Adrenal gland (tissue), 12 donors: Measurements from ENCODE around the gene ATG4B. TPM values are rescaled to one million over a fixed set of nuclear protein-coding genes. Genes with fewer than 3 reads are reported as not detected.

Experiments used
- DNase-seq, 7 donors: peaks; one replicate each; pipeline ENCODE4 v3.0.0-alpha.2; 2019 to 2020
- H3K27ac ChIP-seq, 5 donors: fragments of 200-600 bp; sonication (generic) in 4 of 5; 1 replicate in 3 of 5; 2 replicates in 2 of 5; pipeline versions ENCODE4 v1.5.1 to v1.8.0; 2016 to 2020; ENCODE audit warnings: mild to moderate bottlenecking in 1 of 5
- H3K27me3 ChIP-seq: fragments of 200-600 bp; 2 replicates; pipeline ENCODE4 v1.8.0; 2021
- H3K36me3 ChIP-seq, 2 donors: fragments of 200-600 bp; replicated peaks in 1 of 2; 1 replicate in 1 of 2; 2 replicates in 1 of 2; pipeline versions ENCODE4 v1.5.1 to v1.8.0; 2018 to 2022
- H3K4me1 ChIP-seq, 2 donors: fragments of 200-600 bp; replicated peaks in 1 of 2; 1 replicate in 1 of 2; 2 replicates in 1 of 2; pipeline versions ENCODE4 v1.5.1 to v1.8.0; 2018 to 2021
- H3K4me3 ChIP-seq, 4 donors: fragments of 200-600 bp; sonication (generic) in 3 of 4; one replicate each; pipeline ENCODE4 v1.5.1; 2016 to 2018
- H3K9me3 ChIP-seq, 3 donors: fragments of 200-600 bp; sonication (generic) in 1 of 3; replicated peaks in 1 of 3; 1 replicate in 2 of 3; 2 replicates in 1 of 3; pipeline versions ENCODE4 v1.5.1 to v1.8.0; 2016 to 2021
- POLR2A ChIP-seq, 2 donors: fragments of 450-650 bp; IDR thresholded peaks; one replicate each; pipeline ENCODE4 v1.6.1; 2017; ENCODE audit warnings: antibody characterized with exemption in 2 of 2, mild to moderate bottlenecking in 2 of 2, moderate library complexity in 1 of 2
- WGBS, 4 donors: extraction: QIAGEN DNeasy Blood & Tissue Kit in 2 of 4; methylation state at CpG; one replicate each; pipeline versions ENCODE4 v1.1.5 to v1.1.7; 2013 to 2017; 5-methylcytosine and 5-hydroxymethylcytosine counted together
- intact Hi-C, 2 donors: fragments of 100-400 bp; cut with DNase I; formaldehyde crosslinking; loops; one replicate each; pipeline versions ENCODE4 v1.14.1 to v1.15.0; 2022 to 2023
- polyA plus RNA-seq, 3 donors: library from polyadenylated mRNA; stranded (reverse); fragments of 200-250 nt in 2 of 3; fragments of 350-450 nt in 1 of 3; fragmentation: Illumina TruSeq in 1 of 3; extraction: RNeasy Lipid Tissue Mini Kit (QIAGEN cat#74804) in 1 of 3; gene quantifications; one replicate each; pipeline ENCODE4 v1.2.3, GENCODE V29; 2013 to 2014
- total RNA-seq, 9 donors: library from RNA; depleted of rRNA in 4 of 9; stranded (reverse); fragments of >200 nt in 4 of 9; fragments of 120-200 nt in 1 of 9; fragmentation: NEBNext Ultra II Directional in 1 of 9; extraction: Animal tissue kit (Norgen Biotek cat#: 25700) in 1 of 9; gene quantifications; one replicate each; pipeline versions ENCODE4 v1.1.0 to v1.2.4, GENCODE V29; 2013 to 2023
- TF ChIP-seq, protein P1 (sequence below), 6 experiments: fragments of 450-650 bp in 4 of 6; fragments of 200-600 bp in 2 of 6; sonication (generic) in 1 of 6; IDR thresholded peaks; 1 replicate in 5 of 6; 2 replicates in 1 of 6; pipeline versions ENCODE4 v1.5.1 to v1.8.0; 2016 to 2021; ENCODE audit warnings: antibody characterized with exemption in 6 of 6, mild to moderate bottlenecking in 2 of 6, moderate library complexity in 1 of 6
- donor health status: healthy with polysubstance abuse.
- donor health status: Bipolar disorder and iron deficiency.
- donor health status: DM: yes; HTN: yes; CAD: no.
- donor health status: DM: no; HTN: no; CAD: no.
- donor health status: DM: no; HTN: no; CAD: no.
- donor health status: DM: yes; HTN: yes; CAD: no.

The ATG4B gene
- total and polyA plus RNA-seq, 12 donors, result 37.3 to 167 (median 60.2) TPM

DNA sequence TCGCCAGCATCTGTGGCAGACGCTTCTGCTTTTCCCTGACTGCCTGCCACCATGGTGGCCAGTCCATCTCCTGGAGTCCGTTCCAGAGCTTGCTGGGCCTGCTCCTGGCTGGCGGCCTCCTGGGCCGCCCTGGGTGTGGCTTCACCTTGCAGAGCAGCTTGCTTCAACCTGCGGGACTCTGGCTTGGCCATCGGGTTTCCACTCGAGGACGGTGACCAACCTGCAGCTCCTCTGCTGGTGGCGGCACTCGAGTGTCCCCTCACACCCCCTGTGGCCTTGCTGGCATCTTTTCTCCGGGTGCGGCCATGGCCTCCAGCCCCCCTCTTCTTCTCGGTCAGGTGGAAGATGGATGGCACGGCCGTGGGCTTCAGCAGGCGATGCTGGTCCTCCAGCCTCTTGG, 3.9 kb upstream of the ATG4B start:
- TF ChIP-seq POLR2A (IDR thresholded peaks at IDR 0.05), result no peak
- TF ChIP-seq, protein P1, sequence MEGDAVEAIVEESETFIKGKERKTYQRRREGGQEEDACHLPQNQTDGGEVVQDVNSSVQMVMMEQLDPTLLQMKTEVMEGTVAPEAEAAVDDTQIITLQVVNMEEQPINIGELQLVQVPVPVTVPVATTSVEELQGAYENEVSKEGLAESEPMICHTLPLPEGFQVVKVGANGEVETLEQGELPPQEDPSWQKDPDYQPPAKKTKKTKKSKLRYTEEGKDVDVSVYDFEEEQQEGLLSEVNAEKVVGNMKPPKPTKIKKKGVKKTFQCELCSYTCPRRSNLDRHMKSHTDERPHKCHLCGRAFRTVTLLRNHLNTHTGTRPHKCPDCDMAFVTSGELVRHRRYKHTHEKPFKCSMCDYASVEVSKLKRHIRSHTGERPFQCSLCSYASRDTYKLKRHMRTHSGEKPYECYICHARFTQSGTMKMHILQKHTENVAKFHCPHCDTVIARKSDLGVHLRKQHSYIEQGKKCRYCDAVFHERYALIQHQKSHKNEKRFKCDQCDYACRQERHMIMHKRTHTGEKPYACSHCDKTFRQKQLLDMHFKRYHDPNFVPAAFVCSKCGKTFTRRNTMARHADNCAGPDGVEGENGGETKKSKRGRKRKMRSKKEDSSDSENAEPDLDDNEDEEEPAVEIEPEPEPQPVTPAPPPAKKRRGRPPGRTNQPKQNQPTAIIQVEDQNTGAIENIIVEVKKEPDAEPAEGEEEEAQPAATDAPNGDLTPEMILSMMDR (IDR thresholded peaks at IDR 0.05), result no peak
- Histone ChIP-seq H3K4me1 (peaks cover 11 to 21% of the 10 kb centered on the region in 2 donors), H3K27ac (no peak overlapping the region), H3K36me3 (peaks cover 0 to 22% of the 10 kb centered on the region in 2 donors), H3K4me3 (no peak overlapping the region), H3K9me3 (no peaks in the 10 kb centered on the region), H3K27me3 (no peaks in the 10 kb centered on the region)
- 88 to 98% (median 90%) methylated on average over 10 to 17 of the region's 17 CpGs for WGBS, 4 donors
- no peak for DNase-seq
- intact Hi-C loops, result no loop called here

- Histone ChIP-seq H3K4me3 (peak overlapping the region in 2 of 4 donors; percentile 43 to 95), H3K27ac (peak overlapping the region in 4 of 5 donors; percentile 81 to 100 (median 99)), H3K27me3 (no peaks in the 10 kb centered on the region), H3K9me3 (no peaks in the 10 kb centered on the region), H3K4me1 (peaks cover 16 to 34% of the 10 kb centered on the region in 2 donors), H3K36me3 (peaks cover 0 to 22% of the 10 kb centered on the region in 2 donors)
- no peak for TF ChIP-seq POLR2A (IDR thresholded peaks at IDR 0.05)
- TF ChIP-seq, protein P1 (IDR thresholded peaks at IDR 0.05), result no peak
- intact Hi-C loops, result no loop called here
- peak in 1 of 7 donors; percentile 11 for DNase-seq
- 17 to 23% (median 21%) methylated on average over 6 of the region's 6 CpGs for WGBS, 4 donors
Observed at GRCh38 chr2:241635756-241636155, 1.7 kb upstream of the ATG4B start.

DNA sequence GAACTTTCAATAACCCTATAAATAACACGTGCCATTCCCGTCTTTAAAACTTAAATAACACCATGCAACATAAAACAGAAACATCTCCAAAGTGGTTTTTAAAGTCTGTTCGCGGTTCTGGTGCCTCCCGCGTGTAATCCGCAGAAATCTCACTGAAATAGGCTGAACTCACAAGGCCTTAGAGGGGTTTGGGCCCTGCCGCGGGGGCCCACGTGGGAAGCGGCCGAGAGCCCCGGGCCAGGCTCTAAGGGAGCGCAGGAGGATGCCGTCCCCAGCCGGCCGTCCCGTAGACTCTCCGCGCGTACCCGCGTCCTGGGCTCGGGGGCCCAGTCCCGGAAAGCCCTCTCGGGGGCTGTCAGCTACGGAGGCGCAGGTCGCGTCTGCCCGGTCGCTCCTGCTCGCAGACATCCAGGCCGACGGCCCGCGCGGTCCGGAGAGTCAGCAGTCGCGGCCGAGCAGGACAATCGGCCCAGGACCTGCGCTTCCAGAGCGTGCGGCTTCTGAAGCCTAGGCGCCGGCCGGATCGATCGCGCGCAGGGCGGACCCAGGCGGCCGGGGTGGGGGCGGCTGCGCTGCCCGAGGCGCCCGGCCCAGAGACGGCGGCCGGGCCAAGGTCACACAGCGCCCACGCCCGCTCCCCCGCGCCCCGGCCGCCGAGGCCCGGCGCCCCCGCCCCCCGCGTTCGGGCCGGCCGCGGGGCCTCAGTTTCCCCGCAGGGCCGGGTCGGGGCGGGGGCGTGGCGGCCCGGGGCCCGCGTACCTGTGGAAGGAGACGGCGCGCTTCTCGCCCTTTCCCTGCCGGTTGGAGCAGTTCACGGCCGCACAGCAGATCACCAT, 1.1 kb upstream of the ATG4B start:
- Histone ChIP-seq H3K9me3 (no peaks in the 10 kb centered on the region), H3K4me3 (peak overlapping the region; percentile 16 to 99 (median 62)), H3K4me1 (peaks cover 16 to 34% of the 10 kb centered on the region in 2 donors), H3K27me3 (no peaks in the 10 kb centered on the region), H3K36me3 (peaks cover 0 to 22% of the 10 kb centered on the region in 2 donors), H3K27ac (peak overlapping the region in 4 of 5 donors; percentile 81 to 100 (median 99))
- 0 to 1% (median 0%) methylated on average over 7 to 97 of the region's 97 CpGs for WGBS, 4 donors
- intact Hi-C loops, result no loop called here
- DNase-seq, result peak; percentile 46 to 64 (median 56)
- TF ChIP-seq, protein P1 (IDR thresholded peaks at IDR 0.05), result no peak
- TF ChIP-seq POLR2A (IDR thresholded peaks at IDR 0.05), result peak in 1 of 2 donors; percentile 37

DNA sequence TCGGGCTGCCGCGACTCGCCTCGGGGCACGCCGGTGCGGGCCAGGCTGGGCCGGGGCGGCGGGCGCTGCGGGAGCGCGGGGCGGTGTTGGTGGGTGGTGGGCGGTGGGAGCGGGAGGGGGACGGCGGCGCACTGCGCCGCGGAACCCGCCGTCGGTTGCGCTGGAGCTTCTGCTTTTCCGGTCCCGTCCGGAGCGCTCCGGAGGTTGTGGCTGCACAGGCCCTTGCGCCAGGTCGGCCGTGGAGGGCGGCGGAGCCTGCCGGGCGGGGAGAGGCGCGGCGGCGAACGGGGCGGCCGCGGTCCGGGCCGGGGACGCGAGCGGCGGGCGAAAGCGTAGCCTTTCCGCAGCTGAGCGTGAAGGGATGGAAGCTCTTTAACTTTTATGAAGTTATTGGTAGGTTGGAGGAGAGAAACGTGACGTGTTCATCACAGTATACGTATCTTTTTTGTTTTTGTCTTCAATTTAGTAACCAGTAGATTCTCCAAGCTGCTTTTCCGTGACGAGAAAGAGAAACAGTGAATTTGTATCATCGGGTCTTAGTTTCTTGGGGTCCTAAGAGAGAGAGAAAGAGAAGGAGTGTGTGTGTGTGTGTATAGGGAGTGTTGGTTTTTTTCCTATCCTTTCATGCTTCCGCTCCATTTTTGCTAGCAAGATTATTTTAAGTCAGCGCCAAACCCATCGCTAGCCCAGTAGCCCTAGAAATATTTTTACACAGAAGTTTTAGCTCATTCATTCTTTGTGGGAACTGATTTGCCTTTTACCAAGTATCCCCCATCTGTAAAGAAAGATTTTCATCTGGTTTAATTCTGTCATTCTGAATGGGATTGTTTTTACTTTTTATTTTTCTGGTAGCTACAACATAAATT, 535 bp downstream of the ATG4B start:
- 1 to 3% (median 1%) methylated on average over 22 to 67 of the region's 67 CpGs for WGBS, 4 donors
- no peaks in the 10 kb centered on the region for H3K27me3 ChIP-seq
- no peaks in the 10 kb centered on the region for H3K9me3 ChIP-seq
- peak overlapping the region; percentile 95 to 100 (median 99) for H3K27ac ChIP-seq
- H3K4me3 ChIP-seq, result peak overlapping the region; percentile 64 to 99 (median 86)
- intact Hi-C loops, result no loop called here
- no peak for TF ChIP-seq POLR2A (IDR thresholded peaks at IDR 0.05)
- TF ChIP-seq, protein P1 (IDR thresholded peaks at IDR 0.05), result no peak
- DNase-seq, result peak in 2 of 7 donors; percentile 34 to 38
- peaks cover 16 to 34% of the 10 kb centered on the region in 2 donors for H3K4me1 ChIP-seq
- H3K36me3 ChIP-seq, result peaks cover 0 to 9% of the 10 kb centered on the region in 2 donors
